HG03095 (cell line): Measurements from ENCODE around the gene DLGAP3.
"Not testable (repeated sequence)": the region's sequence is repeated elsewhere in the genome, so short reads cannot be mapped to it uniquely, and the experiment has no call there.

ENCODE experiments used
- ATAC-seq: cut with Tn5 transposase; IDR thresholded peaks from one replicate; pipeline ENCODE4 v1.9.1; 2021; ENCODE audit warnings: moderate library complexity; ENCODE audit not compliant: unreplicated experiment

The DLGAP3 gene

DNA sequence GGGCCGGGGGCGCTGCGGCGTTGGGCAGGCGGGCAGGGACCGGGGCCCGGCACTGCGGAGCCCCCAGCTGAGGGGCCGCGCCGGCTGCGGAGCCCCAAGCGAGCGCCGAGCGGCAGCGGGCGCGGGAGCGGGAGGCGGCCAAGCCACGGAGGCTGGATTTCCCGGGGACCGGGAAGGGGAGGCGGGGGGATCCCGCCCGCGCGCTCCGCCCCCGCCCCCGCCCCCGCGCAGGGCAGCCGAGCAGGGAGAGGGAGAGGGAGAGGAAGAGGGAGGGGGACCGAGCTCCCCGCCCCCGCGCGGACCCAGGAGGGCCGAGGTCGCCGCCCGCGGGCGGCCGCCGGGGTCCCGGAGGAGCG, at the start of gene DLGAP3:
TSS of gene DLGAP3 (minus strand) at position 154 of the 356 bp plus-strand sequence. CDS start 24,267 bp downstream, outside the sequence.
- ATAC-seq: no peak

- ATAC-seq: no peak
Measured at GRCh38 chr1:34978921-34979320, 49.5 kb upstream of the DLGAP3 start.

GRCh38 chr1:34977858-34978257, 48.4 kb upstream of the DLGAP3 start:
- ATAC-seq: no peak

- ATAC-seq: no peak
Measured at GRCh38 chr1:34977210-34977471, 47.7 kb upstream of the DLGAP3 start.

DNA sequence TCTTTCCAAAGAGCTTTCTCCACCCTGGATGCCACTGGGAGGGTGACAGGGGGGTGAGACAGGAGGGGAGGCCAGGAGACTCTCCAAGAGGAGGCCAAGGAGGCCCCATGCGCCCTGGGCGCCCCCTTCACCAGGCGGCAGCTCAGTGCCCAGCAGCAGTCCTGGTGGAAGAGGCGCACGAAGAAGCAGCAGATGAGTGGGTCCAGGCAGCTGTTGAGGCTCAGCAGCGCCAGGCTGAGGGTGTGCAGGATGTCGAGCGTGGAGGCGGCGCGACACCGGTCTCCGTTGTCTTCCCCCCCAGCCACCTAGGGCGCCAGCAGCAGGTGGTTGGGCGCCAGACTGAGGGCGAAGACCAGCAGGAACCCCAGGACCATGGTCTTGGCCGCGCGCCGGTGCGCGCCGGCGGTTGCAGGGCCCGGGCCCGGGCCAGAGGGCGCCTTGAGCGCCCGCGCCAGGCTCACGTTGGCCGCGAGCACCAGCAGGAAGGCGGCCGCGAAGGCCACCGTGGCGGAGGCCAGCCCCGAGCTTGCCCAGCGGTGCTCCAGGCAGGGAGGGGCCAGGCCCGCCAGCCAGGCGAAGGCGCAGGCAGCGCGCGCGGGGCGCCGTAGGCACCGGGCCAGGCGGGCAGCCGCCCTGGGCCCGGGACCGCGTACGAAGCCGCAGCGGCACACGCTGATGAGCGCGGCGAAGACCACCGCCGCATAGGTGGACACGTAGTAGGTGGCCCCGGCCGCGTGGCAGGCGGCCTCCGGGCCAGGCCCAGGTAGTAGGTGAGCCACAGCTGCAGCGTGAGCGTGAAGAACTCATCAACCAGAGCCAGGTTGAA, 47.1 kb upstream of the DLGAP3 start:
- no peak for ATAC-seq

DNA sequence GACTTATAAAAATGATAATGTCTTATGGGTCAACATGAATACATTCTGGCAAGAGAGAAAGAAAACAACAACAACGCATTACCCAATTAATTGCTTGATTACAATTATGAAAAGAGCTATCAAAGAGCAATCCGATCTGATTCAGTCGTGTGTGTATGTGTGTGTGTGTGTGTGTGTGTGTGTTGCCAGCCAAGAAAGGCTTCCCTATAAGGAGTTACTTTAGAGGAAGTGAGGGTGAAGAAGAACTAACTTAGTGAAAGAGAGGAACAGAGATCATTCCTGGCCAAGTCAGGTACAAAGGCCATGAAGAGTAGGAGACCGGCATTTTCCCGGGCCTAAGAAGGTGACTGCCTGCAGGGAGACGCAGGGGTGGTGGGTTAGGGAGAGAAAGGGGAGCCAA, 46.3 kb upstream of the DLGAP3 start:
- ATAC-seq: no peak

DNA sequence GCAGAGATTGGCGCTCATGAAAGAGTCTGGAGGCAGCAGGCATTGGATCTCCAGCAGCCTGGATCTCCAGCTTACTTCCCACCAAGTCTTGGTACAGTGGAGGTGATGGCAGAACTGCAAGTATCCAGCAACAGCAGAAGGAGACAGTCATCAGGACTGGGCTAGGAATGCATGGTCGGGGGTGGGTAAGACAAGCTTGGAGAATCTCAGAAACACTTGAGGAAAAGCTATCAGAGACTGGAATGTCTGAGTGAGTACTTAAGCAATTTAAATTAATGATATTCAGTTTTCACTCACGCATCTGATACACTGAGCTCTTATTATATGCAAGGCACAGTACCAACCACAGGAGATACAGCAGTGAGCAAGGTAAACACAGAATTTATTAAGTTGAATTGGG, 45.9 kb upstream of the DLGAP3 start:
- no peak for ATAC-seq

GRCh38 chr1:34974626-34975025, 45.2 kb upstream of the DLGAP3 start:
- ATAC-seq: no peak

GRCh38 chr1:34973326-34973725, 43.9 kb upstream of the DLGAP3 start:
- ATAC-seq: no peak

- no peak for ATAC-seq
Measured at GRCh38 chr1:34970829-34971228, 41.4 kb upstream of the DLGAP3 start.

- no peak for ATAC-seq
Measured at GRCh38 chr1:34970220-34970735, 40.8 kb upstream of the DLGAP3 start.

DNA sequence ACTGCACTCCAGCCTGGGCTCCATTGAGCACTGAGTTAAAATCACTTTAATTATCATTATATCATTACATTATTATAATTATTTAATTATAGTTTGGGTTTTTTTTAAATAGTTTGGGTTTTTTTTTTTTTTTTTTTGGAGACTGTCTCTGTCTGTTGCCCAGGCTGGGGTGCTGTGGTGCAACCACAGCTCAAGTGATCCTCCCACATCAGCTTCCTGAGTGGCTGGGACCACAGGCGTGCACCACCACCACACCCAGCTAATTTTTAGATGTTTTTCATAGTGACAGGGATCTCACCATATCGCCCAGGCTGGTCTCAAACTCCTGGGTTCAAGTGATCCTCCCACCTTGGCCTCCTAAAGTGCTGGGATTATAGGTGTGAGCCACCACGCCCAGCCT, 38.8 kb upstream of the DLGAP3 start:
- not testable (repeated sequence) for ATAC-seq

DNA sequence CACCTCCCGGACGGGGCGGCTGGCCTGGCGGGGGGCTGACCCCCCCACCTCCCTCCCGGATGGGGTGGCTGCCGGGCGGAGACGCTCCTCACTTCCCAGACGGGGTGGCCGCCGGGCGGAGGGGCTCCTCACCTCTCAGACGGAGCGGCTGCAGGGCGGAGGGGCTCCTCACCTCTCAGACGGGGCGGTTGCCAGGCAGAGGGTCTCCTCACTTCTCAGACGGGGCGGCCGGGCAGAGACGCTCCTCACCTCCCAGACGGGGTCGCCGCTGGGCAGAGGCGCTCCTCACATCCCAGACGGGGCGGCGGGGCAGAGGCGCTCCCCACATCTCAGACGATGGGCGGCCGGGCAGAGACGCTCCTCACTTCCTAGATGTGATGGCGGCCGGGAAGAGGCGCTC, 38.2 kb upstream of the DLGAP3 start:
- not testable (repeated sequence) for ATAC-seq

- ATAC-seq: no peak
Measured at GRCh38 chr1:34965597-34965996, 36.1 kb upstream of the DLGAP3 start.

GRCh38 chr1:34950428-34950827, 21.0 kb upstream of the DLGAP3 start:
- ATAC-seq: no peak

- ATAC-seq: not testable (repeated sequence)
Measured at GRCh38 chr1:34948739-34949138, 19.3 kb upstream of the DLGAP3 start.

- ATAC-seq: not testable (repeated sequence)
Measured at GRCh38 chr1:34947641-34948314, 18.3 kb upstream of the DLGAP3 start.

DNA sequence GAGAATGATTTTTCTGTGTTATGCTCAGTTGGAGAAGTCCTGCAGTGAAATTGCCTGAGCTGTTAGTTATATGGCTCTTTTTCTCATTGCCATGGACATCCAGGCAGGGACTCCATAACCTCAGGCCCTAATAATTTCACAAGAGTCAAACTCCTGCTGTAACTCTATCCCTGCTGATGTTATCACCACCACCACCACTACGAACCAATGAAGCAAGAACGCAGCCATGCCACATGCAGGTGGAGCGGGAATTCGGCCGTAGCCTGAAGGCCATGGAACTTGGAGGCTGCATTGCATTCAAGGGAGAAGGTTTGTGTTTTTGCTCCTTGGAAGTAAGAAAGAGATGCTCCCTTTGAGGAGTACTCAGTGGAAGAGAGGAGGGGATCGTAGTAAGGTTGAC, 16.8 kb upstream of the DLGAP3 start:
- ATAC-seq: no peak

DNA sequence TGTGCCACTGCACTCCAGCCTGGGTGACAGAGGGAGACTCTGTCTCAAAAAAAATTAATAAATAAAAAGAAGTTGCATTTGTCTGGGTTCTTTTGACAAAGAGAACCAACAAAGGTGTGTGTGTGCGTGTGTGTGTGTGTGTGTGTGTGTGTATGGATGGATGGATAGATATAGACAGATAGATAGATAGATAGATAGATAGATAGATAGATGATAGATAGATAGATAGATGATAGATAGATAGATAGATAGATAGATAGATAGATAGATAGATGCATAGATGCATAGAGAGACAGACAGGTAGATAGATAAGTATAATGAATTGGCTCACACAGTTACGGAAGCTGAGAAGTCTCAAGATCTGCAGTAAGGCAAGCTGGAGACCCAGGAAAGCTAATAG, 12.3 kb upstream of the DLGAP3 start:
- ATAC-seq: not testable (repeated sequence)

DNA sequence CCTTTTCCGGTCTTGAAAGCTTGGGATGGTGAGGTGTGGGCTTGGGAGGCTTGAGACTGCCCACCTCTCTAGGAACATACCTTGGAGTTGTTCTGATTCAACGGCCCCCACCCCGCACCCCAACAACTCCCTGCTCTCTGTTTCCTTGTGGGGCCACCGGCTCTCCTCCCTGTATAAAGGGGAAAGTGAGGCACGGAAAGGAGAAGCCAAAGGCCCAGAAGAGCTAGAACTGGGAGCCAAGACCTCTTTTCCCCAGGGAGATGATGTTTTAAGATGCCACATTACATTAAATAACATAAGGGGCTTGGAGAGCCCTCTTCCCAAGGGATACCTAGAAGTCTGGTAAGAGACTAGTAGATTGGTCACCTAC, 1.2 kb upstream of the DLGAP3 start:
- ATAC-seq: no peak

DNA sequence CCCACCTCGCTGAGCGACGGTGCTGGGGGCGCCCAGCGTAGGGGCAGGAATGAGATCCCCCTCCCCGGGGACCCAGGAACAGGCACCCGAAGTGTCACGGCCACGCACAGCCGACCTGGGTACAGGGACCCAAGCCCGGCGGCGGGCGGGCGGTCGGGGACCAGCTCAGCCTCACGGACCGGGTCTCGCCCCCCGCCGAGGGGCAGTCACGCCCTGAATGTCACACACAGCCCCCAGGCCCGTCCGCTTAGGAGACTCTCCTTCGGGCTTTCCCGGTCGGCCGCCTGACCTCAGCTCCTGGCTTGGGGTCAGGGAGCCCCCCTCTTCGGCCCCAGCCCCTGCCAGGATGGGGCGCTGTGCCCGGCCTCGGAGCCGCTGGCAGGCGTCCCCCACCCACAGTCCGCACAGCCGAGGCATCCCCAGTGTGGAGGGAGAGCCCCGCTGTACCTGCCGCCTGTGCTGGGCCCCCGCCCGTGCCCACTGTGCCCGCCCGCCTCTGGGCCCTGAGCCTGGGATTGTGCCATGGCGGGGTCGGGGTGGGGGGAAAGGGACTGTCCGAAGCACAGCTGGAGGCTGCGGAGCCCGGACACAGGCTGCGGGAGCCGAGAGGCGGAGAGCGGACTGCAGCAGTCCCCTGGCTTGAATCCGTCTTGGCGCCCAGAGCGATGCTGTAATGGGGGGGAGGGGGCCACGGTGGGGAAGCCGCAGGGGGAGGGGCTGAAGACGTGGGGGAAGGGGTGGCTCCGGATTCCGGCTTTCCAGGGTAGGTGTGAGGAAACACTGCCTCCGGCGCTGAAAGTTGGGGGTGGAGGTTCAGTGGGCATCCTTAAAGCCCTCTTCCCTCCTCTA, 627 bp upstream of the DLGAP3 start:
- ATAC-seq: no peak
